Body of pancreas (tissue), 4 donors: ENCODE measurements around the gene GPBP1.

Experiments
- POLR2A ChIP-seq, 3 donors: fragments of 450-650 bp; IDR thresholded peaks; one replicate each; pipeline ENCODE4 v1.6.1; 2016; ENCODE audit warnings: antibody characterized with exemption in 3 of 3, mild to moderate bottlenecking in 2 of 3
- TF ChIP-seq, protein P1 (sequence below), 7 experiments: fragments of 450-650 bp in 4 of 7; fragments of 200-600 bp in 3 of 7; sonication (generic) in 3 of 7; IDR thresholded peaks; one replicate each; pipeline ENCODE4 v1.5.1; 2016 to 2019; ENCODE audit warnings: antibody characterized with exemption in 7 of 7

DNA sequence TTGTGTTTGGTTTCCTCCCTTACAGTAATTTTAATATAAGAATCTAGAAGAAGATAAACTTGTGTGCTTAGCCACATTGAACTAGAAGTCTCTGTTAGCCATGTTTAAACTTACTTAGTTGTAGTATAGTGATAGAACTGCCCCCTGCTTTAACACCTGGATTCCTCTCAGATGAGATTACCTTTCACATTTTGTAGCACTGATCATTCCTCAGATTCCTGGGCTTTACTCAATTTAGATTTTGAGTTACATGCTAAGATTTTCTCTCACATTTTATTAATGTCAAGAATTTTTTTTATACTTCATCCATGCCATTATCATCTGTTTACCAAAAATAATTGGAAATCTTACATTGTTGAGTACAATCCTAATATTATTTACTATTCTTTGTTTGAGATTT is 70.5 kb downstream of the GPBP1 start:
- TF ChIP-seq, protein P1, sequence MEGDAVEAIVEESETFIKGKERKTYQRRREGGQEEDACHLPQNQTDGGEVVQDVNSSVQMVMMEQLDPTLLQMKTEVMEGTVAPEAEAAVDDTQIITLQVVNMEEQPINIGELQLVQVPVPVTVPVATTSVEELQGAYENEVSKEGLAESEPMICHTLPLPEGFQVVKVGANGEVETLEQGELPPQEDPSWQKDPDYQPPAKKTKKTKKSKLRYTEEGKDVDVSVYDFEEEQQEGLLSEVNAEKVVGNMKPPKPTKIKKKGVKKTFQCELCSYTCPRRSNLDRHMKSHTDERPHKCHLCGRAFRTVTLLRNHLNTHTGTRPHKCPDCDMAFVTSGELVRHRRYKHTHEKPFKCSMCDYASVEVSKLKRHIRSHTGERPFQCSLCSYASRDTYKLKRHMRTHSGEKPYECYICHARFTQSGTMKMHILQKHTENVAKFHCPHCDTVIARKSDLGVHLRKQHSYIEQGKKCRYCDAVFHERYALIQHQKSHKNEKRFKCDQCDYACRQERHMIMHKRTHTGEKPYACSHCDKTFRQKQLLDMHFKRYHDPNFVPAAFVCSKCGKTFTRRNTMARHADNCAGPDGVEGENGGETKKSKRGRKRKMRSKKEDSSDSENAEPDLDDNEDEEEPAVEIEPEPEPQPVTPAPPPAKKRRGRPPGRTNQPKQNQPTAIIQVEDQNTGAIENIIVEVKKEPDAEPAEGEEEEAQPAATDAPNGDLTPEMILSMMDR (IDR thresholded peaks at IDR 0.05) = no peak
- no peak for TF ChIP-seq POLR2A (IDR thresholded peaks at IDR 0.05)
